Keratinocyte (primary cell): ENCODE measurements around the gene SMARCD2. TPM values are rescaled to one million over a fixed set of nuclear protein-coding genes. Genes with fewer than 3 reads are reported as not detected.

ENCODE experiments used
- DNase-seq: peaks from one replicate; pipeline ENCODE4 v3.0.0-alpha.2; 2011; ENCODE audit warnings: low read depth, missing footprints, low spot score
- FAIRE-seq: peaks from 2 replicates; lab custom pipeline; 2011; peaks lifted over from hg19 to GRCh38; lab: Jason Lieb, UNC
- H2AFZ ChIP-seq: 2 replicates; pipeline ENCODE4 v1.6.0; 2012; ENCODE audit warnings: low read length, control low read depth, inconsistent platforms; ENCODE audit not compliant: control insufficient read depth
- H3K27ac ChIP-seq: 2 replicates; pipeline ENCODE4 v1.5.1; 2011; ENCODE audit warnings: low read length; ENCODE audit not compliant: control insufficient read depth, insufficient read depth
- H3K27me3 ChIP-seq: 3 replicates; pipeline ENCODE4 v1.6.0; 2011; ENCODE audit warnings: low read length; ENCODE audit not compliant: control insufficient read depth, insufficient read depth; ENCODE audit errors: extremely low read depth
- H3K36me3 ChIP-seq, 2 experiments: 2 replicates in 1 of 2; 3 replicates in 1 of 2; pipeline ENCODE4 v1.5.1; 2011; ENCODE audit warnings: low read length in 2 of 2, mild to moderate bottlenecking in 1 of 2; ENCODE audit not compliant: control insufficient read depth in 2 of 2, insufficient read depth in 2 of 2; ENCODE audit errors: extremely low read depth in 1 of 2
- H3K4me1 ChIP-seq: 3 replicates; pipeline ENCODE4 v1.5.1; 2011; ENCODE audit warnings: low read length; ENCODE audit not compliant: control insufficient read depth, insufficient read depth; ENCODE audit errors: extremely low read depth
- H3K4me2 ChIP-seq: 3 replicates; pipeline ENCODE4 v1.6.0; 2011; ENCODE audit warnings: low read depth, low read length; ENCODE audit not compliant: control insufficient read depth, insufficient read depth; ENCODE audit errors: extremely low read depth
- H3K4me3 ChIP-seq, 3 experiments: fragments of 200-600 bp in 1 of 3; sonication (generic) in 1 of 3; 2 replicates in 2 of 3; 3 replicates in 1 of 3; pipeline ENCODE4 v1.5.1; 2011 to 2016; ENCODE audit warnings: low read length in 3 of 3, mild to moderate bottlenecking in 3 of 3, control low read depth in 2 of 3, inconsistent platforms in 1 of 3, low read depth in 1 of 3, mixed read lengths in 1 of 3, mixed run types in 1 of 3, moderate library complexity in 1 of 3; ENCODE audit not compliant: control insufficient read depth in 2 of 3, insufficient read depth in 2 of 3; ENCODE audit errors: extremely low read depth in 1 of 3
- H3K79me2 ChIP-seq: 2 replicates; pipeline ENCODE4 v1.6.0; 2012; ENCODE audit warnings: low read length; ENCODE audit not compliant: control insufficient read depth, insufficient read depth
- H3K9ac ChIP-seq: 3 replicates; pipeline ENCODE4 v1.6.0; 2011; ENCODE audit warnings: low read length; ENCODE audit not compliant: control insufficient read depth, insufficient read depth; ENCODE audit errors: extremely low read depth
- H3K9me1 ChIP-seq: 3 replicates; pipeline ENCODE4 v1.6.0; 2011; ENCODE audit warnings: low read length; ENCODE audit not compliant: control insufficient read depth, insufficient read depth; ENCODE audit errors: extremely low read depth
- H3K9me3 ChIP-seq: 2 replicates; pipeline ENCODE4 v1.5.1; 2012; ENCODE audit warnings: low read depth, low read length; ENCODE audit not compliant: control insufficient read depth
- H4K20me1 ChIP-seq: 3 replicates; pipeline ENCODE4 v1.6.0; 2011; ENCODE audit warnings: low read length; ENCODE audit not compliant: control insufficient read depth, insufficient read depth; ENCODE audit errors: extremely low read depth
- EZH2 ChIP-seq: IDR thresholded peaks from one replicate; pipeline ENCODE4 v1.6.1; 2012; ENCODE audit warnings: inconsistent platforms, mild to moderate bottlenecking, low read length, moderate library complexity
- dilution Hi-C: fragments of 300-500 bp; cut with MboI; formaldehyde crosslinking; loops from one replicate; pipeline ENCODE4 v1.7.0; 2020; ENCODE audit warnings: low sequenced_read_pairs; ENCODE audit not compliant: extremely low pct_ligation_motif_present
- polyA plus RNA-seq, 5 experiments: library from polyadenylated mRNA; depleted of rRNA in 3 of 5; stranded (reverse) in 3 of 5; stranded (forward) in 1 of 5; unstranded in 1 of 5; fragments of >200 nt; gene quantifications; 1 replicate in 1 of 5; 2 replicates in 3 of 5; 3 replicates in 1 of 5; pipeline versions ENCODE4 v1.2.1 to v1.2.3, GENCODE V29; 2011 to 2012; ENCODE audit warnings: missing spikeins in 2 of 5, low read depth in 1 of 5, low replicate concordance in 1 of 5
- TF ChIP-seq, protein P1 (sequence below), 3 experiments: IDR thresholded peaks in 1 of 3; conservative IDR thresholded peaks in 1 of 3; optimal IDR thresholded peaks in 1 of 3; 2 replicates in 2 of 3; 3 replicates in 1 of 3; pipeline versions ENCODE3 to v1.5.1; 2011; ENCODE audit warnings: low read length in 3 of 3, mild to moderate bottlenecking in 3 of 3, moderate library complexity in 2 of 3, control low read depth in 1 of 3, inconsistent platforms in 1 of 3; ENCODE audit not compliant: insufficient read depth in 2 of 3; ENCODE audit errors: extremely low read depth in 1 of 3

Gene SMARCD2
- polyA plus RNA-seq, 1 donor (not counting 4 experiments of a cell fraction or from before 2014, with no cell fraction given), result 86.3 TPM

DNA sequence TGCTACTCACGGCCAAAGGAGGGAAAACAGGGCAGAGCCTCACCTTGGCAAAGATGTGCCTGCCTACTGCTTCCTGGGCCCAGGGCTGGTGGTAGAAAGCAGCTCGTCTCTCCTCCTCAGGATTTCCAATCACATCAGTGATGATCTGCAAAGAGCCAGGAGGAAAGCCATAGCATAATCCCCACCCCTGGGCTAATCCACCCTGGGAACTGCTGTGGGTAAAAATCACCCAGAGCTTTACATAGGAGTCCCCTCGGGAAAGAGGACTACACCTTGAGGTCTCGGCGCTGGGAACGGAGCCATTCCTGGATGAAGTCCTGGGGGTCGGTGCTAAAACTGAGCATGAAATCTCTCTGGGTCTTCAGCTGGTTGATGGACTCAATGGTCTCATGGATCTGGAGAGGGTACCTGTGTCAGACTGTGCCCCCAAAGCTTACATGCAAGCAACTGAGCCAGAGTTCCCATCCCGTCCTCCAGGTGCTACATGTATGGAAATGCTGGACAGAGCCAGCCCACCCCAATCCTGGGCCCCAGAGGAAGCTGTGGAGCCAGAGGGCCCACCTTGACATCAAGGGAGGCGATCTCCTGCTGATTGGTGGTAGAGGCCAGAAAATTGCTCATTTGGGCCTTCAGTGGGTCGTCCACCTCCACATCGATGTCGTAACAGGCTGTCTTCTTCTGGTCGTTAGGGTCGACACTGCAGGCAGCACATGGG lies 9.3 kb downstream of the SMARCD2 start:
- TF ChIP-seq, protein P1, sequence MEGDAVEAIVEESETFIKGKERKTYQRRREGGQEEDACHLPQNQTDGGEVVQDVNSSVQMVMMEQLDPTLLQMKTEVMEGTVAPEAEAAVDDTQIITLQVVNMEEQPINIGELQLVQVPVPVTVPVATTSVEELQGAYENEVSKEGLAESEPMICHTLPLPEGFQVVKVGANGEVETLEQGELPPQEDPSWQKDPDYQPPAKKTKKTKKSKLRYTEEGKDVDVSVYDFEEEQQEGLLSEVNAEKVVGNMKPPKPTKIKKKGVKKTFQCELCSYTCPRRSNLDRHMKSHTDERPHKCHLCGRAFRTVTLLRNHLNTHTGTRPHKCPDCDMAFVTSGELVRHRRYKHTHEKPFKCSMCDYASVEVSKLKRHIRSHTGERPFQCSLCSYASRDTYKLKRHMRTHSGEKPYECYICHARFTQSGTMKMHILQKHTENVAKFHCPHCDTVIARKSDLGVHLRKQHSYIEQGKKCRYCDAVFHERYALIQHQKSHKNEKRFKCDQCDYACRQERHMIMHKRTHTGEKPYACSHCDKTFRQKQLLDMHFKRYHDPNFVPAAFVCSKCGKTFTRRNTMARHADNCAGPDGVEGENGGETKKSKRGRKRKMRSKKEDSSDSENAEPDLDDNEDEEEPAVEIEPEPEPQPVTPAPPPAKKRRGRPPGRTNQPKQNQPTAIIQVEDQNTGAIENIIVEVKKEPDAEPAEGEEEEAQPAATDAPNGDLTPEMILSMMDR (optimal IDR thresholded peaks at IDR 0.05 in 1 of 3, IDR thresholded peaks at IDR 0.05 in 1 of 3, conservative IDR thresholded peaks at IDR 0.05 in 1 of 3; ENCODE audit: extremely low read depth in 1 of 3, insufficient read depth in 2 of 3, low read length in 3 of 3), result no peak
- TF ChIP-seq EZH2, result no peak
- Histone ChIP-seq H3K27ac (no peak overlapping the region), H3K9me1 (no peaks in the 10 kb centered on the region), H3K36me3 (peaks cover 62 to 66% of the 10 kb centered on the region in 2 experiments), H3K79me2 (peaks cover 42% of the 10 kb centered on the region), H2AFZ (no peak overlapping the region), H4K20me1 (peaks cover 7% of the 10 kb centered on the region), H3K4me2 (no peak overlapping the region), H3K4me1 (peaks cover 27% of the 10 kb centered on the region), H3K9ac (no peak overlapping the region), H3K9me3 (no peaks in the 10 kb centered on the region), H3K27me3 (no peaks in the 10 kb centered on the region), H3K4me3 (no peak overlapping the region)
- no peak for DNase-seq
- dilution Hi-C loops, result no loop called here
- no peak for FAIRE-seq

DNA sequence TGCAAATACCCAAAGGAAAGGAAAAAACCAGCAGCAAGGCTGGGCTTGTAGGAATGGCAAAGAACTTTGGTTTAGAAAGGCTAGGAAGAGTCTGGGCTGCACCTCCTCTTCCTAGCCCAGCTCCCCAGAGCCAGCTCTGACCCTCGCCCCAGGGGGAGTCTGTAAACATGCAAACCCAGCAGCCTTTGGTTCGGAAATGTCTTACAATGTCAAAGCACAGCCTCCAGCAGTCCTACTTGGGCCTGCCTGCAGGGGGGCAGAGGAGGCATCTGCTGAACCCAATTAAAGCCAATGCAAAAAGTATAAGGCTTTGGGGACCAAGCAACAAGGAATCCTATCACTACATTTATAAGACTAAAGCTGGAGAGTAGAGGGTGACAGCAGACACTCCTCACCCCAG lies 10.0 kb downstream of the SMARCD2 start:
- Histone ChIP-seq H3K9me1 (no peaks in the 10 kb centered on the region), H4K20me1 (peaks cover 7% of the 10 kb centered on the region), H3K4me2 (no peak overlapping the region), H3K4me1 (peaks cover 25% of the 10 kb centered on the region), H3K27ac (no peak overlapping the region), H2AFZ (no peak overlapping the region), H3K79me2 (peaks cover 42% of the 10 kb centered on the region), H3K36me3 (peaks cover 62 to 65% of the 10 kb centered on the region in 2 experiments), H3K9ac (no peak overlapping the region), H3K9me3 (no peaks in the 10 kb centered on the region), H3K27me3 (no peaks in the 10 kb centered on the region), H3K4me3 (no peak overlapping the region)
- TF ChIP-seq, protein P1 (optimal IDR thresholded peaks at IDR 0.05 in 1 of 3, IDR thresholded peaks at IDR 0.05 in 1 of 3, conservative IDR thresholded peaks at IDR 0.05 in 1 of 3; ENCODE audit: extremely low read depth in 1 of 3, insufficient read depth in 2 of 3, low read length in 3 of 3), result no peak
- no peak for TF ChIP-seq EZH2
- dilution Hi-C loops, result no loop called here
- FAIRE-seq (no peak), DNase-seq (no peak)
